HL-60 (cell line): Measurements from ENCODE around the gene MBD2.

ENCODE experiments used
- DNase-seq, 2 experiments: peaks; one replicate each; pipeline ENCODE4 v3.0.0-alpha.2; 2010 to 2020; ENCODE audit warnings: low read depth in 1 of 2, low spot score in 1 of 2
- H3K27ac ChIP-seq: fragments of 250-450 bp; sonication (Bioruptor Pico); replicated peaks from 2 replicates; pipeline ENCODE4 v1.5.1; 2020; ENCODE audit warnings: mild to moderate bottlenecking, moderate library complexity
- H3K27me3 ChIP-seq: fragments of 250-450 bp; sonication (Bioruptor Pico); 2 replicates; pipeline ENCODE4 v1.5.1; 2021; ENCODE audit warnings: mild to moderate bottlenecking, moderate library complexity; ENCODE audit not compliant: insufficient read depth, poor library complexity, severe bottlenecking
- H3K4me3 ChIP-seq: replicated peaks from 2 replicates; pipeline ENCODE4 v1.5.1; 2011; ENCODE audit warnings: mild to moderate bottlenecking, control low read depth, low read length; ENCODE audit not compliant: insufficient read depth
- GABPA ChIP-seq: IDR thresholded peaks from 2 replicates; pipeline ENCODE4 v1.6.1; 2012; ENCODE audit warnings: low read depth
- POLR2AphosphoS5 ChIP-seq: IDR thresholded peaks from 2 replicates; pipeline ENCODE4 v1.6.1; 2012; ENCODE audit warnings: low read depth
- SPI1 ChIP-seq: IDR thresholded peaks from 2 replicates; pipeline ENCODE4 v1.6.1; 2012; ENCODE audit warnings: low read depth, mild to moderate bottlenecking, borderline replicate concordance
- TF ChIP-seq, protein P1 (sequence below): IDR thresholded peaks from one replicate; pipeline ENCODE4 v1.5.1; 2011; ENCODE audit warnings: low read length, control low read depth, inconsistent platforms; ENCODE audit not compliant: insufficient read depth
- TF ChIP-seq, protein P2 (sequence below): IDR thresholded peaks from 2 replicates; pipeline ENCODE4 v1.6.1; 2012; ENCODE audit warnings: low read depth; ENCODE audit not compliant: insufficient replicate concordance

MBD2 gene

DNA sequence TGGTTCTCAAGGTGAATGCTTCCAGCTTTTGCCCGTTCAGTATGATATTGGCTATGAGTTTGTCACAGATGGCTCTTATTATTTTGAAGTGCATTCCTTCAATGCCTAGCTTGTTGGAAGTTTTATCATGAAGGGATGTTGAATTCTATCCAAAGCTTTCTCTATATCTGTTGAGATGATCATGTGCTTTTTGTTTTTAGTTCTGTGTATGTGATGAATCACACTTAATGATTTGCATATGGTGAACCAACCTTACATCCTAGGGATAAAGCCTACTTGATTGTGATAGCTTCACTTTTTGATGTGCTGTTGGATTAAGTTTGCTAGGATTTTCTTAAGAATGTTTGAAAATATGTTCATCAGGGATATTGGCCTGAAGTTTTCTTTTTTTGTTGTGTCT lies 112.1 kb downstream of the MBD2 start:
- DNase-seq: no peak
- Histone ChIP-seq H3K27ac (no peak overlapping the region), H3K4me3 (no peak overlapping the region), H3K27me3 (peaks cover 8% of the 10 kb centered on the region)
- TF ChIP-seq GABPA (no peak), POLR2AphosphoS5 (no peak), SPI1 (no peak)
- TF ChIP-seq, protein P1, sequence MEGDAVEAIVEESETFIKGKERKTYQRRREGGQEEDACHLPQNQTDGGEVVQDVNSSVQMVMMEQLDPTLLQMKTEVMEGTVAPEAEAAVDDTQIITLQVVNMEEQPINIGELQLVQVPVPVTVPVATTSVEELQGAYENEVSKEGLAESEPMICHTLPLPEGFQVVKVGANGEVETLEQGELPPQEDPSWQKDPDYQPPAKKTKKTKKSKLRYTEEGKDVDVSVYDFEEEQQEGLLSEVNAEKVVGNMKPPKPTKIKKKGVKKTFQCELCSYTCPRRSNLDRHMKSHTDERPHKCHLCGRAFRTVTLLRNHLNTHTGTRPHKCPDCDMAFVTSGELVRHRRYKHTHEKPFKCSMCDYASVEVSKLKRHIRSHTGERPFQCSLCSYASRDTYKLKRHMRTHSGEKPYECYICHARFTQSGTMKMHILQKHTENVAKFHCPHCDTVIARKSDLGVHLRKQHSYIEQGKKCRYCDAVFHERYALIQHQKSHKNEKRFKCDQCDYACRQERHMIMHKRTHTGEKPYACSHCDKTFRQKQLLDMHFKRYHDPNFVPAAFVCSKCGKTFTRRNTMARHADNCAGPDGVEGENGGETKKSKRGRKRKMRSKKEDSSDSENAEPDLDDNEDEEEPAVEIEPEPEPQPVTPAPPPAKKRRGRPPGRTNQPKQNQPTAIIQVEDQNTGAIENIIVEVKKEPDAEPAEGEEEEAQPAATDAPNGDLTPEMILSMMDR: no peak
- TF ChIP-seq, protein P2, sequence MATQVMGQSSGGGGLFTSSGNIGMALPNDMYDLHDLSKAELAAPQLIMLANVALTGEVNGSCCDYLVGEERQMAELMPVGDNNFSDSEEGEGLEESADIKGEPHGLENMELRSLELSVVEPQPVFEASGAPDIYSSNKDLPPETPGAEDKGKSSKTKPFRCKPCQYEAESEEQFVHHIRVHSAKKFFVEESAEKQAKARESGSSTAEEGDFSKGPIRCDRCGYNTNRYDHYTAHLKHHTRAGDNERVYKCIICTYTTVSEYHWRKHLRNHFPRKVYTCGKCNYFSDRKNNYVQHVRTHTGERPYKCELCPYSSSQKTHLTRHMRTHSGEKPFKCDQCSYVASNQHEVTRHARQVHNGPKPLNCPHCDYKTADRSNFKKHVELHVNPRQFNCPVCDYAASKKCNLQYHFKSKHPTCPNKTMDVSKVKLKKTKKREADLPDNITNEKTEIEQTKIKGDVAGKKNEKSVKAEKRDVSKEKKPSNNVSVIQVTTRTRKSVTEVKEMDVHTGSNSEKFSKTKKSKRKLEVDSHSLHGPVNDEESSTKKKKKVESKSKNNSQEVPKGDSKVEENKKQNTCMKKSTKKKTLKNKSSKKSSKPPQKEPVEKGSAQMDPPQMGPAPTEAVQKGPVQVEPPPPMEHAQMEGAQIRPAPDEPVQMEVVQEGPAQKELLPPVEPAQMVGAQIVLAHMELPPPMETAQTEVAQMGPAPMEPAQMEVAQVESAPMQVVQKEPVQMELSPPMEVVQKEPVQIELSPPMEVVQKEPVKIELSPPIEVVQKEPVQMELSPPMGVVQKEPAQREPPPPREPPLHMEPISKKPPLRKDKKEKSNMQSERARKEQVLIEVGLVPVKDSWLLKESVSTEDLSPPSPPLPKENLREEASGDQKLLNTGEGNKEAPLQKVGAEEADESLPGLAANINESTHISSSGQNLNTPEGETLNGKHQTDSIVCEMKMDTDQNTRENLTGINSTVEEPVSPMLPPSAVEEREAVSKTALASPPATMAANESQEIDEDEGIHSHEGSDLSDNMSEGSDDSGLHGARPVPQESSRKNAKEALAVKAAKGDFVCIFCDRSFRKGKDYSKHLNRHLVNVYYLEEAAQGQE: no peak

DNA sequence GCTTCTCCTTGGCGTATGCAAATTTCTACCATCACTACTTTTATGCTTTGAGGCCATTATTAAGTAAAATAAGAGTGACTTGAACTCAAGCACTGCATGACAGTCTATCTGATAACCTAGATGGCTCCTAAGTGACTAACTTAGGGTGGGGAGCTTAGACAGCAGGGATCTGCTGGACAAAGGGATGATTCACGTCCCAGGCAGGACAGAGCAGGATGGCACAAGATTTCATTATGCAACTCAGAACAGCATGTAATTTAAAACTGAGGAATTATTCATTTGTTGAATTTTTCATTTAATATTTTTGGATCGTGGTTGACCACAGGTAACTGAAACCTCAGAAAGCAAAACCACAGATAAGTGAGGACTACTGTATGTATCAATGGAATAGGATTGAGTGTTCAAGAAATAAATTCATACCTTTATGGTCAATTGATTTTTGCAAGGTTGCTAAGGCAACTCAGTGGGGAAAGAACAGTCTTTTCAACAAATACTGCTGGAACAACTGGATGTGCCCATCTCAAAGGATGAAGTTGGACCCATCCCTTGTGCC lies 115.3 kb downstream of the MBD2 start:
- no peak for TF ChIP-seq POLR2AphosphoS5
- TF ChIP-seq, protein P1: no peak
- TF ChIP-seq, protein P2: no peak
- no peak for TF ChIP-seq SPI1
- no peak for TF ChIP-seq GABPA
- no peak for DNase-seq
- Histone ChIP-seq H3K27ac (no peak overlapping the region), H3K27me3 (peaks cover 4% of the 10 kb centered on the region), H3K4me3 (no peak overlapping the region)

DNA sequence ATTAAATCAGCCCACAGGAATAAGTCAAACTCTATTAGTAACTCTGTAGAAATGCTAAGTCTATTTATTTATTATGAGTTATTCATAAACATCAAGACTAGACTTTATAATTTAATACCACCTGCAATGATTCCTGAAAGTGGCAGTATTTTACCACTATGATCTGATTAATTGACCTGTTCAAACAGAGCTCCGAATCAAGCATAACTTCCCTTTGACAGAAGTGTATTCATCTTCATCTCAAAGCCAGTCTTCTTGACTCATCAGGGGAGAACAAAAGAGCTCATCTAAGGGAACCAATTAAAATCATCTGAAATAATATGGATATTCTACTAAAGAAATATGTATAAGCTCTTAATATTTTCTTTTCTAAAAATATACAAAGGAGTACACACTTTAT lies 122.3 kb downstream of the MBD2 start:
- no peak for DNase-seq

More for the DNA sequence above, 122.3 kb downstream of the MBD2 start:
- Histone ChIP-seq H3K4me3 (no peak overlapping the region), H3K27me3 (peaks cover 10% of the 10 kb centered on the region), H3K27ac (no peak overlapping the region)
- TF ChIP-seq GABPA: no peak
- TF ChIP-seq SPI1: no peak
- TF ChIP-seq POLR2AphosphoS5: no peak
- TF ChIP-seq, protein P1: no peak
- TF ChIP-seq, protein P2: no peak
